ENCODE measurements around the gene DHRS7B. TPM values are rescaled to one million over a fixed set of nuclear protein-coding genes. Genes with fewer than 3 reads are reported as not detected.

The DHRS7B gene
- total RNA-seq, 1 donor from 2014 or later = 21.6 TPM

DNA sequence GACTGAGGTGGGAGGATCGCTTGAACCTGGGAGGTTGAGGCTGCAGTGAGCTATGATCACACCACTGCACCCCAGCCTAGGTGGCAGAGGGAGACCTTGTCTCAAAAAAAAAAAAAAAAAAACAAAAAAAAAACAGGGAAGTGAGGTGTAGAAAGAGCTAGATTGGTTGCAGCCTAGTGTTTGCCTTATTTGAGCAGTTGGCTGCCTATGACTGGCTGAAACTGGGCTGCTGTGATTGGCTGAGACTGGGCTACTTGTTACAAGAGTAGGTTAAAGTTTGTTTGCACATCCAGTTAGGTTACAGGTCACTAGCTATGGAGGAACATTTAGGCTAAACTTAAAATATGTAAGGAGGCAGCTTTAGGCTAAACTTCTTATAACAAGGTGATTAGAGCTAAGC is 5.7 kb downstream of the DHRS7B start:
- Histone ChIP-seq H3K9me3 (ENCODE audit: low read depth) (peaks cover 33% of the 10 kb centered on the region), H3K9ac (no peak overlapping the region), H4K20me1 (ENCODE audit: low read depth) (no peaks in the 10 kb centered on the region), H3K36me3 (peaks cover 4% of the 10 kb centered on the region), H3K4me1 (no peaks in the 10 kb centered on the region), H3K4me2 (no peak overlapping the region), H3K4me3 (no peak overlapping the region), H3K79me2 (ENCODE audit: low read depth) (peaks cover 81% of the 10 kb centered on the region), H3K27ac (no peak overlapping the region), H3K27me3 (no peaks in the 10 kb centered on the region), H2AFZ (replicated peaks) (no peak overlapping the region), H3F3A (ENCODE audit: low read depth) (no peaks in the 10 kb centered on the region)
- Mint-ChIP-seq H3K27ac (no peak overlapping the region), H3K4me1 (peaks cover 4% of the 10 kb centered on the region), H3K27me3 (ENCODE audit: insufficient read depth, low read depth) (no peaks in the 10 kb centered on the region), H3K36me3 (peaks cover 4% of the 10 kb centered on the region), H3K9me3 (peaks cover 38% of the 10 kb centered on the region), H3K4me3 (no peak overlapping the region)
- no peak for DNase-seq (ENCODE audit: low spot score)
- TF ChIP-seq EZH2 (IDR thresholded peaks at IDR 0.05) (no peak), EZH2phosphoT487 (IDR thresholded peaks at IDR 0.05) (no peak)
- TF ChIP-seq, protein P1, sequence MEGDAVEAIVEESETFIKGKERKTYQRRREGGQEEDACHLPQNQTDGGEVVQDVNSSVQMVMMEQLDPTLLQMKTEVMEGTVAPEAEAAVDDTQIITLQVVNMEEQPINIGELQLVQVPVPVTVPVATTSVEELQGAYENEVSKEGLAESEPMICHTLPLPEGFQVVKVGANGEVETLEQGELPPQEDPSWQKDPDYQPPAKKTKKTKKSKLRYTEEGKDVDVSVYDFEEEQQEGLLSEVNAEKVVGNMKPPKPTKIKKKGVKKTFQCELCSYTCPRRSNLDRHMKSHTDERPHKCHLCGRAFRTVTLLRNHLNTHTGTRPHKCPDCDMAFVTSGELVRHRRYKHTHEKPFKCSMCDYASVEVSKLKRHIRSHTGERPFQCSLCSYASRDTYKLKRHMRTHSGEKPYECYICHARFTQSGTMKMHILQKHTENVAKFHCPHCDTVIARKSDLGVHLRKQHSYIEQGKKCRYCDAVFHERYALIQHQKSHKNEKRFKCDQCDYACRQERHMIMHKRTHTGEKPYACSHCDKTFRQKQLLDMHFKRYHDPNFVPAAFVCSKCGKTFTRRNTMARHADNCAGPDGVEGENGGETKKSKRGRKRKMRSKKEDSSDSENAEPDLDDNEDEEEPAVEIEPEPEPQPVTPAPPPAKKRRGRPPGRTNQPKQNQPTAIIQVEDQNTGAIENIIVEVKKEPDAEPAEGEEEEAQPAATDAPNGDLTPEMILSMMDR (IDR thresholded peaks at IDR 0.05) = no peak

DNA sequence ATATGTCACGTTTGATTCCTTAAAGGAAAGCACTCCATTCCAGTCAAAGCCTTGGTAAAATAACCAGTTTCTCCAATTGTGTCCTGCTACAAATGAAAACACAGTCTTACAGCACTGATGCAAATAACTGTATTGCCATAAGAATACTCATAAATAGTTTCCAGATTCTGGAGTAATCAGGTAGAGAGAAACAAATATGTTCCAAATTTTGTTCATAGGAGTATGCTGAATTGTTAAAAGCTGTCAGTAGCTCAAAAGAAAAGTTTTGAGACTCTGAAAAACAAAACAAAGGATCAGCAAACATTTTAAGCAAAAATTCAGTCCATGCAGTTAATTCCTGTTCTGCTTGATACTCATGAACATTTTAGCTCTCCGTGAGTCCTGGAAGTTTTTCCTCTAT is 7.8 kb downstream of the DHRS7B start:
- H3K4me3 ChIP-seq = no peak overlapping the region
- H3K4me3 Mint-ChIP-seq = no peak overlapping the region
- no peaks in the 10 kb centered on the region for H3K4me1 ChIP-seq
- H4K20me1 ChIP-seq (ENCODE audit: low read depth) = no peaks in the 10 kb centered on the region
- H3K36me3 ChIP-seq = peaks cover 4% of the 10 kb centered on the region
- TF ChIP-seq EZH2phosphoT487 (IDR thresholded peaks at IDR 0.05) (no peak), EZH2 (IDR thresholded peaks at IDR 0.05) (no peak)
- TF ChIP-seq, protein P1 (IDR thresholded peaks at IDR 0.05) = no peak
- peaks cover 56% of the 10 kb centered on the region for H3K9me3 Mint-ChIP-seq
- H3K27me3 ChIP-seq = no peaks in the 10 kb centered on the region
- no peak overlapping the region for H3K27ac ChIP-seq
- no peak for DNase-seq (ENCODE audit: low spot score)
- H3K27ac Mint-ChIP-seq = no peak overlapping the region
- peaks cover 2% of the 10 kb centered on the region for H3K36me3 Mint-ChIP-seq
- H3K27me3 Mint-ChIP-seq (ENCODE audit: insufficient read depth, low read depth) = no peaks in the 10 kb centered on the region
- H3K4me2 ChIP-seq = no peak overlapping the region
- H3F3A ChIP-seq (ENCODE audit: low read depth) = no peaks in the 10 kb centered on the region
- H3K79me2 ChIP-seq (ENCODE audit: low read depth) = peaks cover 71% of the 10 kb centered on the region
- H3K9ac ChIP-seq = no peak overlapping the region
- H3K9me3 ChIP-seq (ENCODE audit: low read depth) = peaks cover 40% of the 10 kb centered on the region
- no peak overlapping the region for H2AFZ ChIP-seq (replicated peaks)
- no peaks in the 10 kb centered on the region for H3K4me1 Mint-ChIP-seq

DNA sequence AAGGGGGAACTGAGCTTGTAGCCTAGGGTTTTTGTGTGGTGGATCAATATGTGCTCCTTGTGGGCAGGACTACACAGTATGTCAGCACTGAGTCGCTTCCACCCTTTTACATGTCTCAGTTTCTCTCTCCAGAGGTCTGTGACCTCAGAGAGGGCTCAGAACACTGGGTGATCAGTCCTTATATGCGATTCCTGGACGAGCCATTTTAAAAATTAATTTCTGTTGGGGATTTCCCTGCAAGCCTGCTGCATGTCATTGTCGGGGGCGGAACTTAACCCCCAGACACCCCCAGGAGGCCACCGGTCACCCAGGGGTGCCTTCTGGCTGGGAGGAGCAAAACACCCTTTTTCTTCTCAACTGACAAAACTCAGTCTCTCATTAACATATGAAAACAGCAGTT is 14.1 kb downstream of the DHRS7B start:
- Histone ChIP-seq H3K4me2 (no peak overlapping the region), H3K79me2 (ENCODE audit: low read depth) (peaks cover 14% of the 10 kb centered on the region), H4K20me1 (ENCODE audit: low read depth) (no peaks in the 10 kb centered on the region), H3K36me3 (no peaks in the 10 kb centered on the region), H3F3A (ENCODE audit: low read depth) (no peaks in the 10 kb centered on the region), H3K4me3 (no peak overlapping the region), H2AFZ (replicated peaks) (no peak overlapping the region), H3K9ac (no peak overlapping the region), H3K27me3 (no peaks in the 10 kb centered on the region), H3K4me1 (no peaks in the 10 kb centered on the region), H3K9me3 (ENCODE audit: low read depth) (peaks cover 18% of the 10 kb centered on the region), H3K27ac (no peak overlapping the region)
- DNase-seq (ENCODE audit: low spot score) = no peak
- Mint-ChIP-seq H3K9me3 (peaks cover 60% of the 10 kb centered on the region), H3K4me3 (no peak overlapping the region), H3K27ac (no peak overlapping the region), H3K36me3 (peaks cover 15% of the 10 kb centered on the region), H3K4me1 (no peaks in the 10 kb centered on the region), H3K27me3 (ENCODE audit: insufficient read depth, low read depth) (no peaks in the 10 kb centered on the region)
- TF ChIP-seq EZH2phosphoT487 (IDR thresholded peaks at IDR 0.05) = no peak
- TF ChIP-seq, protein P1 (IDR thresholded peaks at IDR 0.05) = no peak
- no peak for TF ChIP-seq EZH2 (IDR thresholded peaks at IDR 0.05)

All from neural progenitor cell (in vitro differentiated cells).